WTC11 (cell line): ENCODE measurements around the gene TMEM17. TPM values are rescaled to one million over a fixed set of nuclear protein-coding genes. Genes with fewer than 3 reads are reported as not detected.
A peak's percentile ranks its signal among the peaks of the same experiment; 100 is the strongest.

Source experiments
- ATAC-seq: fragments of 200-7000 bp; cut with Tn5 transposase; 2 replicates; pipeline ENCODE4 v1.10.0; 2021; ENCODE audit warnings: mild to moderate bottlenecking, moderate library complexity
- CTCF ChIA-PET: fragments of 300-600 bp; sonication (Branson Sonifier 250); formaldehyde crosslinking; loops from one replicate; lab custom pipeline; 2021; ENCODE audit warnings: antibody characterized with exemption; lab: Charles Lee
- POLR2A ChIA-PET: fragments of 350-600 bp; sonication (Branson Sonifier 250); formaldehyde crosslinking; loops from one replicate; lab custom pipeline; 2021; ENCODE audit warnings: antibody characterized with exemption; lab: Charles Lee
- DNase-seq: peaks from one replicate; pipeline ENCODE4 v3.0.0; 2021; ENCODE audit warnings: low spot score
- H3K27ac Mint-ChIP-seq: 2 replicates; pipeline ENCODE4 v1.8.0; 2021; ENCODE audit warnings: mixed read lengths
- H3K27me3 Mint-ChIP-seq: 2 replicates; pipeline ENCODE4 v1.8.0; 2021; ENCODE audit warnings: low read depth, mild to moderate bottlenecking, moderate library complexity, mixed read lengths
- H3K36me3 Mint-ChIP-seq: 2 replicates; pipeline ENCODE4 v1.8.0; 2021; ENCODE audit warnings: mixed read lengths
- H3K4me1 Mint-ChIP-seq: 2 replicates; pipeline ENCODE4 v1.8.0; 2022; ENCODE audit warnings: mixed read lengths
- H3K4me3 Mint-ChIP-seq: 2 replicates; pipeline ENCODE4 v1.8.0; 2021; ENCODE audit warnings: mild to moderate bottlenecking, moderate library complexity, mixed read lengths
- H3K9me3 Mint-ChIP-seq: 2 replicates; pipeline ENCODE4 v1.8.0; 2021; ENCODE audit warnings: mixed read lengths
- ATF1 ChIP-seq: sonication (generic); formaldehyde crosslinking; IDR thresholded peaks from 2 replicates; pipeline ENCODE4 v1.8.1; 2023; ENCODE audit warnings: mild to moderate bottlenecking, moderate library complexity, missing genetic modification reagents
- ESRRA ChIP-seq: sonication (generic); formaldehyde crosslinking; IDR thresholded peaks from 2 replicates; pipeline ENCODE4 v1.8.1; 2022; ENCODE audit warnings: mild to moderate bottlenecking, missing genetic modification reagents, borderline replicate concordance
- FOXP1 ChIP-seq: sonication (generic); formaldehyde crosslinking; IDR thresholded peaks from 2 replicates; pipeline ENCODE4 v1.8.0; 2022; ENCODE audit warnings: missing genetic modification reagents, mild to moderate bottlenecking, moderate library complexity, borderline replicate concordance
- GABPB1 ChIP-seq: sonication (generic); formaldehyde crosslinking; IDR thresholded peaks from 2 replicates; pipeline ENCODE4 v1.8.1; 2023; ENCODE audit warnings: mild to moderate bottlenecking, missing genetic modification reagents
- JAZF1 ChIP-seq: fragments of 250-450 bp; sonication (Bioruptor Pico); IDR thresholded peaks from 2 replicates; pipeline ENCODE4 v1.9.0; 2021; ENCODE audit warnings: moderate library complexity, mild to moderate bottlenecking, inconsistent platforms
- KAT7 ChIP-seq: sonication (generic); formaldehyde crosslinking; IDR thresholded peaks from 2 replicates; pipeline ENCODE4 v1.8.1; 2023; ENCODE audit warnings: missing genetic modification reagents, mild to moderate bottlenecking, borderline replicate concordance
- MYBL2 ChIP-seq: sonication (generic); formaldehyde crosslinking; IDR thresholded peaks from 2 replicates; pipeline ENCODE4 v1.8.1; 2023; ENCODE audit warnings: mild to moderate bottlenecking, moderate library complexity, missing genetic modification reagents
- NR1H2 ChIP-seq: sonication (generic); formaldehyde crosslinking; IDR thresholded peaks from 2 replicates; pipeline ENCODE4 v1.9.0; 2021; ENCODE audit warnings: mild to moderate bottlenecking, moderate library complexity, missing genetic modification reagents
- NR3C1 ChIP-seq: sonication (generic); formaldehyde crosslinking; conservative IDR thresholded peaks from 2 replicates; pipeline ENCODE4 v1.8.1; 2023; ENCODE audit warnings: low read depth, mild to moderate bottlenecking, missing genetic modification reagents
- OVOL2 ChIP-seq: fragments of 250-450 bp; sonication (Bioruptor Pico); IDR thresholded peaks from 2 replicates; pipeline ENCODE4 v1.9.0; 2021; ENCODE audit warnings: mild to moderate bottlenecking, borderline replicate concordance
- RORB ChIP-seq: fragments of 250-450 bp; sonication (Bioruptor Pico); IDR thresholded peaks from 2 replicates; pipeline ENCODE4 v1.9.0; 2021; ENCODE audit warnings: mild to moderate bottlenecking
- SMAD3 ChIP-seq: sonication (generic); formaldehyde crosslinking; IDR thresholded peaks from 2 replicates; pipeline ENCODE4 v1.8.0; 2022; ENCODE audit warnings: missing genetic modification reagents, mild to moderate bottlenecking, borderline replicate concordance
- TEAD1 ChIP-seq: sonication (generic); formaldehyde crosslinking; IDR thresholded peaks from 2 replicates; pipeline ENCODE4 v1.8.0; 2022; ENCODE audit warnings: mild to moderate bottlenecking, missing genetic modification reagents
- ZBTB21 ChIP-seq: sonication (generic); formaldehyde crosslinking; IDR thresholded peaks from 2 replicates; pipeline ENCODE4 v1.8.1; 2023; ENCODE audit warnings: mild to moderate bottlenecking, missing genetic modification reagents, borderline replicate concordance
- ZNF121 ChIP-seq: sonication (generic); formaldehyde crosslinking; IDR thresholded peaks from 2 replicates; pipeline ENCODE4 v1.8.0; 2023; ENCODE audit warnings: missing genetic modification reagents
- ZNF138 ChIP-seq: sonication (generic); formaldehyde crosslinking; conservative IDR thresholded peaks from 2 replicates; pipeline ENCODE4 v1.8.1; 2022; ENCODE audit warnings: mild to moderate bottlenecking, moderate library complexity, missing genetic modification reagents
- total RNA-seq: library from RNA; stranded (reverse); gene quantifications from 3 replicates; pipeline ENCODE4 v1.2.3, GENCODE V29; 2021
- TF ChIP-seq, protein P1 (sequence below): sonication (generic); formaldehyde crosslinking; IDR thresholded peaks from 2 replicates; pipeline ENCODE4 v1.8.1; 2023; ENCODE audit warnings: mild to moderate bottlenecking, moderate library complexity, missing genetic modification reagents
- TF ChIP-seq, protein P2 (sequence below): sonication (generic); formaldehyde crosslinking; IDR thresholded peaks from 2 replicates; pipeline ENCODE4 v1.8.0; 2022; ENCODE audit warnings: mild to moderate bottlenecking, missing genetic modification reagents
- TF ChIP-seq, protein P3 (sequence below): sonication (generic); formaldehyde crosslinking; IDR thresholded peaks from 2 replicates; pipeline ENCODE4 v1.8.0; 2023; ENCODE audit warnings: missing genetic modification reagents
- TF ChIP-seq, protein P4 (sequence below): sonication (generic); formaldehyde crosslinking; IDR thresholded peaks from 2 replicates; pipeline ENCODE4 v1.8.1; 2023; ENCODE audit warnings: mild to moderate bottlenecking, missing genetic modification reagents, moderate library complexity
- TF ChIP-seq, protein P5 (sequence below): fragments of 250-450 bp; sonication (Bioruptor Pico); IDR thresholded peaks from 2 replicates; pipeline ENCODE4 v1.9.0; 2021; ENCODE audit warnings: moderate library complexity, mild to moderate bottlenecking, inconsistent platforms, borderline replicate concordance
- TF ChIP-seq, protein P6 (sequence below): fragments of 250-450 bp; sonication (Bioruptor Pico); IDR thresholded peaks from 2 replicates; pipeline ENCODE4 v1.9.0; 2021; ENCODE audit warnings: mild to moderate bottlenecking, borderline replicate concordance

The TMEM17 gene
- total RNA-seq, 1 experiment from 2014 or later: 1.2 TPM

DNA sequence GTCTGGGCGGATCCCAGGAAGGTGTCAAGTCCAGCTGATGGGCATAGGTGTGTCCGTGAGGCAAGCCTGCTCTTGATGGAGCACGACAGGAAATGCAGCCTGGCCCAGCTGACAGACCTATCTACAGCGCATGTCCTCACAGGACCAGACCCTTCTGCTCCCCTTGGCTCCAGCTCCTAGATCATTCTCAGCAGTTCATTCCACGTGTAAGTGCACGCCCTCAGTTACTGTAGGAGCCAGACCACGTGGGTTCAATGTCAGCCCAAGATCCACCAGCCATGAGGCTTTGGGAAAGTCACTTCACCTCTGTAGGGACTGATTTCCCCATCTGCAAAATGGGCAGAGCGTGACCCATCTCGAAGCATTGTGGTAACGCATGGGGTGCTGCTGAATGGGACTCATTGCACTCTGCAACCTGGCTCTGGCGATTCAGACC lies 47.8 kb downstream of the TMEM17 start:
- Mint-ChIP-seq H3K36me3 (no peaks in the 10 kb centered on the region), H3K27ac (no peak overlapping the region), H3K27me3 (peaks cover 31% of the 10 kb centered on the region), H3K4me3 (no peak overlapping the region), H3K9me3 (no peaks in the 10 kb centered on the region), H3K4me1 (peaks cover 18% of the 10 kb centered on the region)
- CTCF ChIA-PET: interaction anchor here (0.8 to 3.6 kb wide), 14 partner anchors 8 to 596 kb away, joined by 3 to 67 read pairs (median 12); partner anchors contain the start of genes EHBP1 and TMEM17
- POLR2A ChIA-PET: interaction anchor here (1.1 to 1.3 kb wide), 2 partner anchors 8 to 317 kb away, joined by 3 to 4 read pairs; no protein-coding TSS in a partner anchor
- ATAC-seq: no peak
- 0 out of 2 replicates have a peak, but pooled peaks have one; percentile 25 for TF ChIP-seq FOXP1 (CRISPR knock-in tag)
- TF ChIP-seq, protein P1, sequence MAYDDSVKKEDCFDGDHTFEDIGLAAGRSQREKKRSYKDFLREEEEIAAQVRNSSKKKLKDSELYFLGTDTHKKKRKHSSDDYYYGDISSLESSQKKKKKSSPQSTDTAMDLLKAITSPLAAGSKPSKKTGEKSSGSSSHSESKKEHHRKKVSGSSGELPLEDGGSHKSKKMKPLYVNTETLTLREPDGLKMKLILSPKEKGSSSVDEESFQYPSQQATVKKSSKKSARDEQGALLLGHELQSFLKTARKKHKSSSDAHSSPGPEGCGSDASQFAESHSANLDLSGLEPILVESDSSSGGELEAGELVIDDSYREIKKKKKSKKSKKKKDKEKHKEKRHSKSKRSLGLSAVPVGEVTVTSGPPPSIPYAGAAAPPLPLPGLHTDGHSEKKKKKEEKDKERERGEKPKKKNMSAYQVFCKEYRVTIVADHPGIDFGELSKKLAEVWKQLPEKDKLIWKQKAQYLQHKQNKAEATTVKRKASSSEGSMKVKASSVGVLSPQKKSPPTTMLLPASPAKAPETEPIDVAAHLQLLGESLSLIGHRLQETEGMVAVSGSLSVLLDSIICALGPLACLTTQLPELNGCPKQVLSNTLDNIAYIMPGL (CRISPR knock-in tag): no peak
- TF ChIP-seq, protein P2, sequence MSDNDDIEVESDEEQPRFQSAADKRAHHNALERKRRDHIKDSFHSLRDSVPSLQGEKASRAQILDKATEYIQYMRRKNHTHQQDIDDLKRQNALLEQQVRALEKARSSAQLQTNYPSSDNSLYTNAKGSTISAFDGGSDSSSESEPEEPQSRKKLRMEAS (CRISPR knock-in tag): 0 out of 2 replicates have a peak, but pooled peaks have one; percentile 11
- DNase-seq: no peak

DNA sequence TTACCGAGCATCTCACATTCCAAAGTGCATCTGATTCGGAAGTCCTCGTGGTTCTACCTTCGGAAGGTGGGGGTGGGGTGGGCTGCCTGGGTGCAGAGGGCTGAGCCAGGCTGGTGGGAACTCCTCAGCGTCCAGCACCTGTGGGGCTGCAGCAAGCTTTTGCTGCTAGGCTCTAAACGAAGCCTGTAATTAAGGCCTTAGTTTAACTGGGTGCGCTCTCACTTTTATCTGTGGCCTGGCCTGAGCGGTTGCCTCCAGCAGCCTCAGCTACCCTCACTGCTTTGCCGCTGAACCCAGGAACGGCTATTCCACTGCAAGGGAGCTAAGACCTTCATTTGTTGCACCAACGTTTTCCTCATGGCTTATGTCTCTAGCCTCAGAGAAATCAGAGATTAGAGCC lies 48.4 kb downstream of the TMEM17 start:
- Mint-ChIP-seq H3K4me1 (peaks cover 12% of the 10 kb centered on the region), H3K9me3 (no peaks in the 10 kb centered on the region), H3K27ac (no peak overlapping the region), H3K27me3 (peaks cover 31% of the 10 kb centered on the region), H3K36me3 (no peaks in the 10 kb centered on the region), H3K4me3 (peak overlapping the region; percentile 68)
- ChIA-PET CTCF (interaction anchor here (0.6 to 3.6 kb wide), 32 partner anchors 9 to 597 kb away, joined by 3 to 67 read pairs (median 6); partner anchors contain the start of genes EHBP1 and TMEM17), POLR2A (interaction anchor here (1.1 to 1.3 kb wide), 2 partner anchors 9 to 317 kb away, joined by 3 to 4 read pairs; no protein-coding TSS in a partner anchor)
- DNase-seq (no peak), ATAC-seq (peak; percentile 13)
- TF ChIP-seq NR1H2 (CRISPR knock-in tag) (no peak), ESRRA (CRISPR knock-in tag) (no peak), GABPB1 (CRISPR knock-in tag) (no peak), ZNF138 (no peak), ATF1 (no peak), ZNF121 (no peak), NR3C1 (no peak), KAT7 (CRISPR knock-in tag) (no peak), MYBL2 (CRISPR knock-in tag) (no peak), OVOL2 (CRISPR knock-in tag) (no peak), ZBTB21 (CRISPR knock-in tag) (no peak)
- TF ChIP-seq, protein P3, sequence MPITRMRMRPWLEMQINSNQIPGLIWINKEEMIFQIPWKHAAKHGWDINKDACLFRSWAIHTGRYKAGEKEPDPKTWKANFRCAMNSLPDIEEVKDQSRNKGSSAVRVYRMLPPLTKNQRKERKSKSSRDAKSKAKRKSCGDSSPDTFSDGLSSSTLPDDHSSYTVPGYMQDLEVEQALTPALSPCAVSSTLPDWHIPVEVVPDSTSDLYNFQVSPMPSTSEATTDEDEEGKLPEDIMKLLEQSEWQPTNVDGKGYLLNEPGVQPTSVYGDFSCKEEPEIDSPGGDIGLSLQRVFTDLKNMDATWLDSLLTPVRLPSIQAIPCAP (CRISPR knock-in tag): no peak
- TF ChIP-seq, protein P4, sequence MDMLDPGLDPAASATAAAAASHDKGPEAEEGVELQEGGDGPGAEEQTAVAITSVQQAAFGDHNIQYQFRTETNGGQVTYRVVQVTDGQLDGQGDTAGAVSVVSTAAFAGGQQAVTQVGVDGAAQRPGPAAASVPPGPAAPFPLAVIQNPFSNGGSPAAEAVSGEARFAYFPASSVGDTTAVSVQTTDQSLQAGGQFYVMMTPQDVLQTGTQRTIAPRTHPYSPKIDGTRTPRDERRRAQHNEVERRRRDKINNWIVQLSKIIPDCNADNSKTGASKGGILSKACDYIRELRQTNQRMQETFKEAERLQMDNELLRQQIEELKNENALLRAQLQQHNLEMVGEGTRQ (CRISPR knock-in tag): no peak

DNA sequence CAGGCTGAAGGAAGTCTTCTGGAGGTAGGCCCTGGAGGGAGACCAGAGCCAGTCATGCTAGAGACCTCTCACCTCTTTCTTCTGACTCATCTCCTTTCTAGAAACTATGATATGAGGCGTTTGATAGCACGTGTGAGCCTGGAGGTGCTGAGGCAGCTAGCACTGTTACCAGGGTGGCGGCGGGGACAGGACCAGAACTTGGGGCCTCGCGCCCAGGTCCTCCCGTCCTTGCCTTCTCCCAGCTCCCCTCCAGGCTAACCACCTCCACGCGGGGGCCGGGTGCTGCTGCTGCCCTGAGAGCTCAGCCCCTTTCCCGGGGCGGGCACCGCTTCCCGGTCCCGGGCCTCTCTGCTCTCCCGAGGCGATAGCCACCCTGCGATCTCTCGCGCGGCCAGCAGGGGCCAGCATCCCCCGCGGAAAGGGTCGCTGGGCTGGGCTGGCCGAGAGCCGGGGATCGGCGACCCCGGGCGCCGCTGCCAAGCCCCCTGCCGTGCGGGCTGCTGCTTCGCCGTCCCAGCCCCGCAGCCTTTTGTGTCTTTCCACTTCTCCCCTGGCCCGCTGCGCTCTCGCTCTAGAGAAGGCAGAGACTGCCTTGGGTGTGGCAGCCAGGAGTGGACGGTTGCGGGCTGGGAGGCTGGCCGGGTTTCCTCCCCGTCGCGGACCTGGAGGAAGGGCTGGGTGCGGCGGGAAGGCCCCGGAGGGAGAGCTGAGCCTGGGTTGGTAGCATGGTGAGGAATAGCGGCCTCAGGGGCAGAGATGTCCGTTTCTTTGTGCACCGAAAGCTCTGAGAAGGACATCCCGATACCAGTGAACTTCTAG lies 49.1 kb downstream of the TMEM17 start:
- ATAC-seq (peak; percentile 93), DNase-seq (peak; percentile 94)
- Mint-ChIP-seq H3K27me3 (peaks cover 31% of the 10 kb centered on the region), H3K36me3 (no peaks in the 10 kb centered on the region), H3K4me1 (peaks cover 14% of the 10 kb centered on the region), H3K4me3 (peak overlapping the region; percentile 68), H3K9me3 (no peaks in the 10 kb centered on the region), H3K27ac (no peak overlapping the region)
- CTCF ChIA-PET: interaction anchor here (0.5 to 3.6 kb wide), 57 partner anchors 9 to 623 kb away, joined by 3 to 67 read pairs (median 4); partner anchors contain the start of genes EHBP1 and TMEM17
- POLR2A ChIA-PET: interaction anchor here (1.1 to 1.3 kb wide), 2 partner anchors 9 to 318 kb away, joined by 3 to 4 read pairs; no protein-coding TSS in a partner anchor
- TF ChIP-seq JAZF1 (CRISPR knock-in tag) (no peak), TEAD1 (CRISPR knock-in tag) (no peak), SMAD3 (CRISPR knock-in tag) (no peak), ZBTB21 (CRISPR knock-in tag) (peak; percentile 83; the same call in 1 of the 2 replicates), RORB (CRISPR knock-in tag) (no peak)
- TF ChIP-seq, protein P5, sequence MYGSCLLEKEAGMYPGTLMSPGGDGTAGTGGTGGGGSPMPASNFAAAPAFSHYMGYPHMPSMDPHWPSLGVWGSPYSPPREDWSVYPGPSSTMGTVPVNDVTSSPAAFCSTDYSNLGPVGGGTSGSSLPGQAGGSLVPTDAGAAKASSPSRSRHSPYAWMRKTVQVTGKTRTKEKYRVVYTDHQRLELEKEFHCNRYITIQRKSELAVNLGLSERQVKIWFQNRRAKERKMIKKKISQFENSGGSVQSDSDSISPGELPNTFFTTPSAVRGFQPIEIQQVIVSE (CRISPR knock-in tag): no peak
- TF ChIP-seq, protein P6, sequence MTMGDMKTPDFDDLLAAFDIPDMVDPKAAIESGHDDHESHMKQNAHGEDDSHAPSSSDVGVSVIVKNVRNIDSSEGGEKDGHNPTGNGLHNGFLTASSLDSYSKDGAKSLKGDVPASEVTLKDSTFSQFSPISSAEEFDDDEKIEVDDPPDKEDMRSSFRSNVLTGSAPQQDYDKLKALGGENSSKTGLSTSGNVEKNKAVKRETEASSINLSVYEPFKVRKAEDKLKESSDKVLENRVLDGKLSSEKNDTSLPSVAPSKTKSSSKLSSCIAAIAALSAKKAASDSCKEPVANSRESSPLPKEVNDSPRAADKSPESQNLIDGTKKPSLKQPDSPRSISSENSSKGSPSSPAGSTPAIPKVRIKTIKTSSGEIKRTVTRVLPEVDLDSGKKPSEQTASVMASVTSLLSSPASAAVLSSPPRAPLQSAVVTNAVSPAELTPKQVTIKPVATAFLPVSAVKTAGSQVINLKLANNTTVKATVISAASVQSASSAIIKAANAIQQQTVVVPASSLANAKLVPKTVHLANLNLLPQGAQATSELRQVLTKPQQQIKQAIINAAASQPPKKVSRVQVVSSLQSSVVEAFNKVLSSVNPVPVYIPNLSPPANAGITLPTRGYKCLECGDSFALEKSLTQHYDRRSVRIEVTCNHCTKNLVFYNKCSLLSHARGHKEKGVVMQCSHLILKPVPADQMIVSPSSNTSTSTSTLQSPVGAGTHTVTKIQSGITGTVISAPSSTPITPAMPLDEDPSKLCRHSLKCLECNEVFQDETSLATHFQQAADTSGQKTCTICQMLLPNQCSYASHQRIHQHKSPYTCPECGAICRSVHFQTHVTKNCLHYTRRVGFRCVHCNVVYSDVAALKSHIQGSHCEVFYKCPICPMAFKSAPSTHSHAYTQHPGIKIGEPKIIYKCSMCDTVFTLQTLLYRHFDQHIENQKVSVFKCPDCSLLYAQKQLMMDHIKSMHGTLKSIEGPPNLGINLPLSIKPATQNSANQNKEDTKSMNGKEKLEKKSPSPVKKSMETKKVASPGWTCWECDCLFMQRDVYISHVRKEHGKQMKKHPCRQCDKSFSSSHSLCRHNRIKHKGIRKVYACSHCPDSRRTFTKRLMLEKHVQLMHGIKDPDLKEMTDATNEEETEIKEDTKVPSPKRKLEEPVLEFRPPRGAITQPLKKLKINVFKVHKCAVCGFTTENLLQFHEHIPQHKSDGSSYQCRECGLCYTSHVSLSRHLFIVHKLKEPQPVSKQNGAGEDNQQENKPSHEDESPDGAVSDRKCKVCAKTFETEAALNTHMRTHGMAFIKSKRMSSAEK (CRISPR knock-in tag): no peak
